Thyroid gland (tissue), 4 donors: ENCODE measurements around the gene ZSCAN5C. TPM values are rescaled to one million over a fixed set of nuclear protein-coding genes. Genes with fewer than 3 reads are reported as not detected.

ENCODE experiments used
- DNase-seq, 2 donors: peaks; one replicate each; pipeline ENCODE4 v3.0.0-alpha.2; 2019
- H3K27ac ChIP-seq, 3 donors: fragments of 200-600 bp; sonication (generic); 1 replicate in 2 of 3; 2 replicates in 1 of 3; pipeline ENCODE4 v1.5.1; 2016 to 2019; ENCODE audit warnings: mild to moderate bottlenecking in 1 of 3, moderate library complexity in 1 of 3
- H3K27me3 ChIP-seq: fragments of 200-600 bp; sonication (generic); one replicate; pipeline ENCODE4 v1.5.1; 2019
- H3K36me3 ChIP-seq, 2 donors: fragments of 200-600 bp; sonication (generic); one replicate each; pipeline ENCODE4 v1.5.1; 2016 to 2019
- H3K4me1 ChIP-seq, 2 donors: fragments of 200-600 bp; sonication (generic); one replicate each; pipeline ENCODE4 v1.5.1; 2017 to 2019
- H3K4me3 ChIP-seq, 3 donors: fragments of 200-600 bp; sonication (generic); replicated peaks in 1 of 3; 1 replicate in 2 of 3; 2 replicates in 1 of 3; pipeline ENCODE4 v1.5.1; 2016; ENCODE audit warnings: mild to moderate bottlenecking in 1 of 3
- H3K9me3 ChIP-seq: fragments of 200-600 bp; sonication (generic); one replicate; pipeline ENCODE4 v1.5.1; 2017
- POLR2A ChIP-seq, 2 donors: fragments of 450-650 bp; IDR thresholded peaks; one replicate each; pipeline ENCODE4 v1.6.1; 2017; ENCODE audit warnings: antibody characterized with exemption in 2 of 2, mild to moderate bottlenecking in 2 of 2, moderate library complexity in 1 of 2
- WGBS, 2 donors: methylation state at CpG; one replicate each; pipeline ENCODE4 v1.1.5; 2017; 5-methylcytosine and 5-hydroxymethylcytosine counted together
- intact Hi-C: fragments of 100-400 bp; cut with DNase I; formaldehyde crosslinking; loops from one replicate; pipeline ENCODE4 v1.15.1; 2023
- total RNA-seq, 4 donors: library from RNA; depleted of rRNA; stranded (reverse); fragments of >200 nt; gene quantifications; one replicate each; pipeline ENCODE4 v1.2.3, GENCODE V29; 2016
- TF ChIP-seq, protein P1 (sequence below), 6 experiments: fragments of 200-600 bp in 3 of 6; fragments of 450-650 bp in 3 of 6; sonication (generic) in 3 of 6; IDR thresholded peaks; one replicate each; pipeline ENCODE4 v1.5.1; 2016 to 2019; ENCODE audit warnings: antibody characterized with exemption in 6 of 6, mild to moderate bottlenecking in 2 of 6, inconsistent platforms in 1 of 6, moderate library complexity in 1 of 6

Gene ZSCAN5C
- total RNA-seq, 4 donors from 2014 or later, result not detected

DNA sequence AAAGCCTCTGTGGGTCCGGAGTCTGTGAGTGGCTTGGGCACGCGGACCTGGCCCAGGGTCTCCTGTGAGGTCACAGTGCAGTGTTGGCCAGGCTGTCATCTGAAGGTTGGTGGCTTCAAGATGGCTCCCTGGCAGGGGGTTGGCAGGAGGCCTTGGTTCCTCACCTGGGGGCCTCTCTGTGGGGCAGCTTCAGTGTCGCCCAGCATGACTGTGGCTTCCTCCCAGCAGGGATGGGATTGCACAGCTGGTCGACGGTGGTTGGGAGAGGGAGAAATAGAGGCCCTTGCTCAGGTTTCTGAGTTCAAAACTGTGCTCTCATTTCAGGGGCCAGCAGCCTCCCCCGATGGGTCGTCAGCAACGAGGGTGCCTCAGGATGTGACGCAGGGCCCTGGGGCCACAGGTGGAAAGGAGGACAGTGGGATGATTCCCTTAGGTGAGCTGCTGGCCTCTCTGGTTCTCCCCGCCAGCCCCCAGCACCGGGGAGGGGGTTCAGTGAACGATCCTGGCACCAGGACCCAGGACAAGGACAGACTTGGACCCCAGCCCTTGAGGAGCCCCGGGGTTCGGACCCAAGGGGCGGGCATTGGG lies 43.8 kb upstream of the ZSCAN5C start:
- Histone ChIP-seq H3K36me3 (peaks cover 20 to 29% of the 10 kb centered on the region in 2 donors), H3K4me3 (no peak overlapping the region), H3K4me1 (no peaks in the 10 kb centered on the region), H3K27me3 (no peaks in the 10 kb centered on the region), H3K27ac (no peak overlapping the region), H3K9me3 (no peaks in the 10 kb centered on the region)
- TF ChIP-seq, protein P1, sequence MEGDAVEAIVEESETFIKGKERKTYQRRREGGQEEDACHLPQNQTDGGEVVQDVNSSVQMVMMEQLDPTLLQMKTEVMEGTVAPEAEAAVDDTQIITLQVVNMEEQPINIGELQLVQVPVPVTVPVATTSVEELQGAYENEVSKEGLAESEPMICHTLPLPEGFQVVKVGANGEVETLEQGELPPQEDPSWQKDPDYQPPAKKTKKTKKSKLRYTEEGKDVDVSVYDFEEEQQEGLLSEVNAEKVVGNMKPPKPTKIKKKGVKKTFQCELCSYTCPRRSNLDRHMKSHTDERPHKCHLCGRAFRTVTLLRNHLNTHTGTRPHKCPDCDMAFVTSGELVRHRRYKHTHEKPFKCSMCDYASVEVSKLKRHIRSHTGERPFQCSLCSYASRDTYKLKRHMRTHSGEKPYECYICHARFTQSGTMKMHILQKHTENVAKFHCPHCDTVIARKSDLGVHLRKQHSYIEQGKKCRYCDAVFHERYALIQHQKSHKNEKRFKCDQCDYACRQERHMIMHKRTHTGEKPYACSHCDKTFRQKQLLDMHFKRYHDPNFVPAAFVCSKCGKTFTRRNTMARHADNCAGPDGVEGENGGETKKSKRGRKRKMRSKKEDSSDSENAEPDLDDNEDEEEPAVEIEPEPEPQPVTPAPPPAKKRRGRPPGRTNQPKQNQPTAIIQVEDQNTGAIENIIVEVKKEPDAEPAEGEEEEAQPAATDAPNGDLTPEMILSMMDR (IDR thresholded peaks at IDR 0.05), result no peak
- no peak for TF ChIP-seq POLR2A (IDR thresholded peaks at IDR 0.05)
- intact Hi-C loops, result no loop called here
- no peak for DNase-seq
- 97% methylated on average over 12 to 16 of the region's 16 CpGs for WGBS, 2 donors

DNA sequence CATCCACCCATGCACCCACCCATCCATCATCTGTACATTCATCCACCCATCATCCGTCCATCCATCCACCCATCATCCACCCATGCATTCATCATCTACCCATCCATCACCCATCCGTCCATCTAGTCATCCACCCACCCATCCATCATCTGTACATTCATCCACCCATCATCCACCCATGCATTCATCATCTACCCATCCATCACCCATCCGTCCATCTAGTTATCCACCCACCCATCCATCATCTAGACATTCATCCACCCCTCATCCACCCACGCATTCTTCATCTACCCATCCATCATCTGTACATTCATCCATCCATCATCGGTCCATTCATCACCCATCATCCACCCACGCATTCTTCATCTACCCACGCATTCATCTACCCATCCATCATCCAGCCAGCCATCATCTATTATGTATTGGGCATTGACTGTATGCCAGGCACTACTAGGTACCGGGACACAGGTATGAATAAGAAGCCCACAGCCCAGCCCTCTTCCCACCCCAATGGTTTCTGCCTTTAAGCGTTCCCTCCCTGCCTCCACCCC lies 43.0 kb upstream of the ZSCAN5C start:
- DNase-seq, result no peak
- H3K27ac ChIP-seq, result no peak overlapping the region
- H3K4me1 ChIP-seq, result no peaks in the 10 kb centered on the region
- no peaks in the 10 kb centered on the region for H3K27me3 ChIP-seq
- H3K4me3 ChIP-seq, result no peak overlapping the region
- intact Hi-C loops, result no loop called here
- WGBS, 2 donors, result 94 to 95% methylated on average over 9 of the region's 9 CpGs
- H3K36me3 ChIP-seq, result peaks cover 20 to 29% of the 10 kb centered on the region in 2 donors
- TF ChIP-seq, protein P1 (IDR thresholded peaks at IDR 0.05), result no peak
- TF ChIP-seq POLR2A (IDR thresholded peaks at IDR 0.05), result no peak
- H3K9me3 ChIP-seq, result no peaks in the 10 kb centered on the region

GRCh38 chr19:56159622-56160271 lies 42.3 kb upstream of the ZSCAN5C start:
- Histone ChIP-seq H3K27ac (no peak overlapping the region), H3K36me3 (peaks cover 20 to 29% of the 10 kb centered on the region in 2 donors), H3K9me3 (no peaks in the 10 kb centered on the region), H3K4me3 (no peak overlapping the region), H3K4me1 (no peaks in the 10 kb centered on the region), H3K27me3 (no peaks in the 10 kb centered on the region)
- TF ChIP-seq, protein P1 (IDR thresholded peaks at IDR 0.05), result no peak
- TF ChIP-seq POLR2A (IDR thresholded peaks at IDR 0.05), result no peak
- 96 to 98% methylated on average over 57 to 69 of the region's 69 CpGs for whole genome bisulfite sequencing, 2 donors
- intact Hi-C loops, result no loop called here
- DNase-seq, result no peak

DNA sequence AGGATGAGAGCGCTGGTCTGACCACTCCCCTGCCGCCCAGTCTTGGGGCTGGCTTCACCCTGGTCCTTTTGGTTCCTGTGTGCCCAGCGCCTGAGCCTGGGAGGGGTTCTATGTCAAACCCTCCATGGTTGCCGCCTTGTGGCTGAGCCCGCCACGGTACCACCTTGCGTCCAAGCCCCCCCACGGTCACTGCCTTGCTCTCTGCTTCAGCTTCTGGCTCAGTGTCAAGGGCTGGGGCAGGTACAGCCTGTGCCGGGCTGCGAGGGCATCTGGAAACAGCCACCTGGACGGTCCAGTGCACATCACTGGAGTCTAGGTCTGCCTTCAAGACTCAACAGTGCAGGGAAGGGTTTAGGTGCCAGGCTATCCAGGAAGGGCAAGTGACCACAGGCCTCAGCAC lies 40.5 kb upstream of the ZSCAN5C start:
- peaks cover 15 to 19% of the 10 kb centered on the region in 2 donors for H3K36me3 ChIP-seq
- no peaks in the 10 kb centered on the region for H3K4me1 ChIP-seq
- H3K27me3 ChIP-seq, result no peaks in the 10 kb centered on the region
- 70 to 77% methylated on average over 11 of the region's 11 CpGs for WGBS, 2 donors
- H3K4me3 ChIP-seq, result no peak overlapping the region
- intact Hi-C loops, result no loop called here
- no peaks in the 10 kb centered on the region for H3K9me3 ChIP-seq
- DNase-seq, result peak; percentile 73 to 74
- TF ChIP-seq, protein P1 (IDR thresholded peaks at IDR 0.05), result no peak
- no peak for TF ChIP-seq POLR2A (IDR thresholded peaks at IDR 0.05)
- H3K27ac ChIP-seq, result no peak overlapping the region

DNA sequence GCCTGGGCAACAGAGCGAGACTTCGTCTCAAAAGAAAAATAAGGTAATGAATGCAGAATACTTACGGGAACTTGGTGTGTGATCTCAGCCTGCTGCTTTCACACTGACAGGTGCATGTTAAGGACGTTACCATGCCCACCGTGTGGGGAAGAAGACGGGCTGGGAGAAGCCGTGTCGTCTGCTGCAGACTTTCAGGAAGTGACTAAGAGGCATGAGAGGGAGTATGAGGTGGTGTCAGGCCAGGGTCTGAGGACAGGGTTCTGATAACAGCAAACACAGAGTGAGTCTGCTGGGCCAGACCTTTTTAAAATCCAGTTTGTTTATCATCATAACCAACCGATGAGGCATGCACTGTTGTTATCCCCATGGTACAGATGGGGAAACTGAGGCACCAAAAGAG lies 39.8 kb upstream of the ZSCAN5C start:
- Histone ChIP-seq H3K36me3 (peaks cover 15 to 19% of the 10 kb centered on the region in 2 donors), H3K27me3 (no peaks in the 10 kb centered on the region), H3K27ac (no peak overlapping the region), H3K9me3 (no peaks in the 10 kb centered on the region), H3K4me1 (no peaks in the 10 kb centered on the region), H3K4me3 (no peak overlapping the region)
- 72 to 79% methylated on average over 9 of the region's 9 CpGs for WGBS, 2 donors
- DNase-seq, result no peak
- TF ChIP-seq POLR2A (IDR thresholded peaks at IDR 0.05), result no peak
- TF ChIP-seq, protein P1 (IDR thresholded peaks at IDR 0.05), result no peak
- intact Hi-C loops, result no loop called here
